Fibroblast of lung (primary cell): ENCODE results near the gene ARHGAP10. TPM values are rescaled to one million over a fixed set of nuclear protein-coding genes. Genes with fewer than 3 reads are reported as not detected.

Experiments
- DNase-seq, 2 donors: peaks; one replicate each; pipeline versions ENCODE4 v3.0.0 to v3.0.0-alpha.2; 2010; ENCODE audit warnings: low read depth in 2 of 2
- H2AFZ ChIP-seq: 2 replicates; pipeline ENCODE4 v1.5.1; 2012; ENCODE audit warnings: low read length, control low read depth, inconsistent platforms
- H3K27ac ChIP-seq: 2 replicates; pipeline ENCODE4 v1.5.1; 2011; ENCODE audit warnings: low read length, control low read depth; ENCODE audit not compliant: insufficient read depth
- H3K27me3 ChIP-seq: 2 replicates; pipeline ENCODE4 v1.5.1; 2011; ENCODE audit warnings: mild to moderate bottlenecking, low read length; ENCODE audit not compliant: control insufficient read depth, insufficient read depth
- H3K36me3 ChIP-seq: 2 replicates; pipeline ENCODE4 v1.5.1; 2011; ENCODE audit warnings: low read length; ENCODE audit not compliant: control insufficient read depth, insufficient read depth
- H3K4me1 ChIP-seq: 2 replicates; pipeline ENCODE4 v1.5.1; 2011; ENCODE audit warnings: low read length; ENCODE audit not compliant: control insufficient read depth, insufficient read depth; ENCODE audit errors: extremely low read depth
- H3K4me2 ChIP-seq: 2 replicates; pipeline ENCODE4 v1.5.1; 2011; ENCODE audit warnings: low read length, control low read depth; ENCODE audit not compliant: insufficient read depth; ENCODE audit errors: extremely low read depth
- H3K4me3 ChIP-seq, 4 experiments: fragments of 200-600 bp in 1 of 4; sonication (generic) in 1 of 4; replicated peaks in 1 of 4; 2 replicates each; pipeline ENCODE4 v1.5.1; 2011 to 2016; ENCODE audit warnings: low read length in 4 of 4, low read depth in 3 of 4, mild to moderate bottlenecking in 3 of 4, control low read depth in 2 of 4, inconsistent platforms in 1 of 4, mixed read lengths in 1 of 4; ENCODE audit not compliant: insufficient read depth in 1 of 4; ENCODE audit errors: control extremely low read depth in 1 of 4
- H3K79me2 ChIP-seq: 2 replicates; pipeline ENCODE4 v1.5.1; 2012; ENCODE audit warnings: mild to moderate bottlenecking, low read length, inconsistent platforms; ENCODE audit not compliant: control insufficient read depth, insufficient read depth
- H3K9ac ChIP-seq: 2 replicates; pipeline ENCODE4 v1.5.1; 2011; ENCODE audit warnings: mild to moderate bottlenecking, low read length, control low read depth; ENCODE audit not compliant: insufficient read depth
- H3K9me3 ChIP-seq: 2 replicates; pipeline ENCODE4 v1.5.1; 2012; ENCODE audit warnings: low read depth, low read length; ENCODE audit not compliant: control insufficient read depth, insufficient read depth
- H4K20me1 ChIP-seq: 2 replicates; pipeline ENCODE4 v1.5.1; 2011; ENCODE audit warnings: low read length; ENCODE audit not compliant: control insufficient read depth, insufficient read depth; ENCODE audit errors: extremely low read depth
- CTCF ChIP-seq, 2 donors: IDR thresholded peaks in 1 of 2; conservative IDR thresholded peaks in 1 of 2; 1 replicate in 1 of 2; 2 replicates in 1 of 2; pipeline ENCODE4 v1.5.1; 2011 to 2012; ENCODE audit warnings: low read length in 2 of 2, control low read depth in 1 of 2, inconsistent platforms in 1 of 2, low read depth in 1 of 2, mild to moderate bottlenecking in 1 of 2
- EZH2 ChIP-seq: IDR thresholded peaks from 2 replicates; pipeline ENCODE4 v1.5.1; 2012; ENCODE audit warnings: low read length, control low read depth, mild to moderate bottlenecking; ENCODE audit errors: missing control alignments
- polyA plus RNA-seq, 2 donors: library from polyadenylated mRNA; depleted of rRNA in 1 of 2; stranded (reverse) in 1 of 2; unstranded in 1 of 2; fragments of >200 nt; gene quantifications; 2 replicates each; pipeline ENCODE4 v1.2.1, GENCODE V29; 2011 to 2012; ENCODE audit warnings: missing spikeins in 1 of 2
- total RNA-seq: library from RNA; depleted of rRNA; stranded (reverse); fragments of >200 nt; gene quantifications from 2 replicates; pipeline ENCODE4 v1.2.1, GENCODE V29; 2014

The ARHGAP10 gene
- total and polyA plus RNA-seq, 2 donors (not counting 1 experiment from before 2014, with no cell fraction given), result 21.6 to 35.8 TPM

GRCh38 chr4:147874109-147874508, 142.2 kb downstream of the ARHGAP10 start:
- H2AFZ ChIP-seq, result no peak overlapping the region
- no peak overlapping the region for H3K4me2 ChIP-seq
- no peak overlapping the region for H3K27ac ChIP-seq
- no peaks in the 10 kb centered on the region for H4K20me1 ChIP-seq
- H3K4me3 ChIP-seq, result no peak overlapping the region
- DNase-seq, result no peak
- H3K4me1 ChIP-seq, result no peaks in the 10 kb centered on the region
- H3K9me3 ChIP-seq, result no peaks in the 10 kb centered on the region
- no peak overlapping the region for H3K9ac ChIP-seq
- no peaks in the 10 kb centered on the region for H3K79me2 ChIP-seq
- no peaks in the 10 kb centered on the region for H3K27me3 ChIP-seq
- peaks cover 5% of the 10 kb centered on the region for H3K36me3 ChIP-seq
- TF ChIP-seq CTCF (conservative IDR thresholded peaks at IDR 0.05 in 1 of 2, IDR thresholded peaks at IDR 0.05 in 1 of 2; ENCODE audit: low read depth in 1 of 2, low read length in 2 of 2) (no peak), EZH2 (no peak)

- H2AFZ ChIP-seq, result no peak overlapping the region
- peaks cover 5% of the 10 kb centered on the region for H3K36me3 ChIP-seq
- no peaks in the 10 kb centered on the region for H3K27me3 ChIP-seq
- H3K79me2 ChIP-seq, result no peaks in the 10 kb centered on the region
- H3K4me2 ChIP-seq, result no peak overlapping the region
- no peak overlapping the region for H3K27ac ChIP-seq
- no peak overlapping the region for H3K4me3 ChIP-seq
- H3K9ac ChIP-seq, result no peak overlapping the region
- H3K9me3 ChIP-seq, result no peaks in the 10 kb centered on the region
- DNase-seq, result no peak
- no peaks in the 10 kb centered on the region for H4K20me1 ChIP-seq
- TF ChIP-seq CTCF (conservative IDR thresholded peaks at IDR 0.05 in 1 of 2, IDR thresholded peaks at IDR 0.05 in 1 of 2; ENCODE audit: low read depth in 1 of 2, low read length in 2 of 2) (no peak), EZH2 (no peak)
- no peaks in the 10 kb centered on the region for H3K4me1 ChIP-seq
These were observed 145.5 kb downstream of the ARHGAP10 start for GRCh38 chr4:147877308-147877771.

GRCh38 chr4:147879676-147880075, 147.8 kb downstream of the ARHGAP10 start:
- H2AFZ ChIP-seq, result no peak overlapping the region
- no peak overlapping the region for H3K4me3 ChIP-seq
- no peak overlapping the region for H3K4me2 ChIP-seq
- peak in 1 of 2 donors; percentile 71 for DNase-seq
- H3K36me3 ChIP-seq, result peaks cover 3% of the 10 kb centered on the region
- no peaks in the 10 kb centered on the region for H3K4me1 ChIP-seq
- no peak overlapping the region for H3K9ac ChIP-seq
- no peaks in the 10 kb centered on the region for H3K27me3 ChIP-seq
- H3K27ac ChIP-seq, result no peak overlapping the region
- TF ChIP-seq CTCF (conservative IDR thresholded peaks at IDR 0.05 in 1 of 2, IDR thresholded peaks at IDR 0.05 in 1 of 2; ENCODE audit: low read depth in 1 of 2, low read length in 2 of 2) (no peak), EZH2 (no peak)
- no peaks in the 10 kb centered on the region for H4K20me1 ChIP-seq
- H3K9me3 ChIP-seq, result no peaks in the 10 kb centered on the region
- H3K79me2 ChIP-seq, result no peaks in the 10 kb centered on the region
